GM23248 (cell line): Measurements from ENCODE around the gene TNRC6C.

Experiments used
- EZH2 ChIP-seq: fragments of 200-600 bp; sonication (generic); IDR thresholded peaks from 2 replicates; pipeline ENCODE4 v1.6.1; 2018; ENCODE audit warnings: antibody characterized with exemption, mild to moderate bottlenecking; ENCODE audit not compliant: insufficient read depth, poor library complexity, severe bottlenecking
- EZH2phosphoT487 ChIP-seq: fragments of 200-600 bp; sonication (generic); IDR thresholded peaks from 2 replicates; pipeline ENCODE4 v1.6.1; 2018; ENCODE audit warnings: antibody characterized with exemption, moderate library complexity, mild to moderate bottlenecking, low read depth; ENCODE audit not compliant: insufficient read depth

DNA sequence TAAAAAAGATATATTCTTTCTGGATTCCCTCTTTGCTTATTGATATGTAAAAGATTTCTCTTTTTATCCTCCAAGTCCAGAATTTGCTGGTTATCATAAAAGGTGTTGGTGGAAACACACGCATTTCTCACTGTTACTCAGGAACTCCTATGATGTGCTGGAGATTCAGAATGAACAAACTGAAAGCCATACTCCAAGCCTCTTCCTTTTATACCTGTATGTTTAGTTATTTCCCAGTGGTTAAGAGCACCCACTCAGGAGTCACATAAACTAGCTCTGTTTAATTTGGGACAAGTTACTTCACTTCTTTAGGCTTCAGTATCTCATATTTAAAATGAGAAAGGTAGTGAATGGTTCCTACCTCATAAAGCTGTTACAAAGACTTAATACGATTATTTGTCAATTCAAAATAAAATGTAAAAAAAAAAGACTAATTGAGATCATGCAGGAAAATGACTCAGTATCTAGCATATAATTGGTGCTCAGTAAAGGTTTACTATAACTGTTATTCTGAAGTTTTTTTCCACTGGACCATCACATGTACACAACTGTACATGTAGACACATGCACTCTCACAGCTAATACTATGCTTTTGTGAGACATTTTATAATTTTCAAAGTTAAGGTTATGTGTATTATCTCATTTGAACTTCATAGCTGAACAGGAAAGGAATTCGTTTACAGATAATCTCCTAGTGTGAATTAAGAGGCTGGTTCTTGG, 47.1 kb downstream of the TNRC6C start:
- no peak for TF ChIP-seq EZH2
- TF ChIP-seq EZH2phosphoT487 = no peak
